SK-N-SH (cell line): ENCODE results near the gene B4GALNT3. TPM values are rescaled to one million over a fixed set of nuclear protein-coding genes. Genes with fewer than 3 reads are reported as not detected.

ENCODE experiments used
- CTCF ChIA-PET: fragments of 300-600, 350-600 bp; formaldehyde crosslinking; extraction: SDS; loops from one replicate; lab custom pipeline; 2021; lab: Yijun Ruan, JAX
- POLR2A ChIA-PET: fragments of 350-600 bp; sonication (Branson Sonifier 250); formaldehyde crosslinking; extraction: SDS; loops from one replicate; lab custom pipeline; 2020; ENCODE audit warnings: antibody characterized with exemption, inconsistent platforms; lab: Yijun Ruan, JAX
- DNase-seq: peaks from one replicate; pipeline ENCODE4 v3.0.0; 2012
- H2AFZ ChIP-seq: fragments of 200-600 bp; sonication (generic); 2 replicates; pipeline ENCODE4 v1.8.1; 2016; ENCODE audit warnings: antibody characterized with exemption, mild to moderate bottlenecking, low read depth
- H3F3A ChIP-seq: fragments of 200-600 bp; sonication (generic); replicated peaks from 2 replicates; pipeline ENCODE3; 2016; ENCODE audit warnings: antibody characterized with exemption, mild to moderate bottlenecking; ENCODE audit not compliant: insufficient read depth
- H3K27ac ChIP-seq, 2 experiments: fragments of 200-500 bp in 1 of 2; fragments of 200-600 bp in 1 of 2; sonication (Bioruptor generic) in 1 of 2; sonication (generic), shearing (Covaris generic) in 1 of 2; 2 replicates each; pipeline versions ENCODE4 v1.5.1 to v1.6.1; 2014 to 2016; ENCODE audit warnings: low read depth in 2 of 2, inconsistent platforms in 1 of 2, low read length in 1 of 2, mild to moderate bottlenecking in 1 of 2, mixed read lengths in 1 of 2
- H3K27me3 ChIP-seq: fragments of 200-600 bp; sonication (generic), shearing (Covaris generic); 2 replicates; pipeline ENCODE4 v1.6.1; 2016; ENCODE audit warnings: mixed run types; ENCODE audit not compliant: insufficient read depth
- H3K36me3 ChIP-seq, 2 experiments: fragments of 200-500 bp in 1 of 2; fragments of 200-600 bp in 1 of 2; sonication (Bioruptor generic) in 1 of 2; sonication (generic) in 1 of 2; replicated peaks in 1 of 2; 2 replicates each; pipeline versions ENCODE3 to v1.5.1; 2014 to 2016; ENCODE audit warnings: low read length in 1 of 2, mild to moderate bottlenecking in 1 of 2; ENCODE audit not compliant: insufficient read depth in 2 of 2, control insufficient read depth in 1 of 2
- H3K4me1 ChIP-seq, 2 experiments: fragments of 200-500 bp in 1 of 2; fragments of 200-600 bp in 1 of 2; sonication (Bioruptor generic) in 1 of 2; sonication (generic), shearing (Covaris generic) in 1 of 2; 2 replicates each; pipeline versions ENCODE4 v1.5.1 to v1.6.1; 2014 to 2016; ENCODE audit warnings: low read depth in 1 of 2, low read length in 1 of 2, mixed run types in 1 of 2; ENCODE audit not compliant: insufficient read depth in 2 of 2, control insufficient read depth in 1 of 2
- H3K4me2 ChIP-seq: fragments of 200-600 bp; sonication (generic), shearing (Covaris generic); 2 replicates; pipeline ENCODE4 v1.6.1; 2017; ENCODE audit warnings: mixed run types
- H3K4me3 ChIP-seq, 2 experiments: fragments of 200-500 bp in 1 of 2; fragments of 200-600 bp in 1 of 2; sonication (Bioruptor generic) in 1 of 2; sonication (generic), shearing (Covaris generic) in 1 of 2; 2 replicates each; pipeline versions ENCODE4 v1.5.1 to v1.8.1; 2014 to 2016; ENCODE audit warnings: low read depth in 2 of 2, inconsistent platforms in 1 of 2, low read length in 1 of 2, mild to moderate bottlenecking in 1 of 2, mixed read lengths in 1 of 2, moderate library complexity in 1 of 2
- H3K79me2 ChIP-seq: fragments of 200-600 bp; sonication (generic); 2 replicates; pipeline ENCODE4 v1.8.1; 2017; ENCODE audit warnings: mild to moderate bottlenecking; ENCODE audit not compliant: insufficient read depth
- H3K9ac ChIP-seq: fragments of 200-600 bp; sonication (generic); 2 replicates; pipeline ENCODE4 v1.6.1; 2017; ENCODE audit warnings: mixed run types
- H3K9me2 ChIP-seq: fragments of 200-600 bp; sonication (generic); 2 replicates; pipeline ENCODE4 v1.6.1; 2017; ENCODE audit warnings: mixed run types
- H3K9me3 ChIP-seq: fragments of 200-600 bp; sonication (generic); 2 replicates; pipeline ENCODE4 v1.6.1; 2017; ENCODE audit warnings: mixed run types, mild to moderate bottlenecking, moderate library complexity
- H4K20me1 ChIP-seq: fragments of 200-600 bp; sonication (generic); 2 replicates; pipeline ENCODE4 v1.6.1; 2017; ENCODE audit warnings: mild to moderate bottlenecking, mixed run types; ENCODE audit not compliant: insufficient read depth
- CTCF ChIP-seq: fragments of 200-600 bp; sonication (generic); IDR thresholded peaks from 2 replicates; pipeline ENCODE4 v1.6.1; 2017; ENCODE audit warnings: antibody characterized with exemption, mild to moderate bottlenecking, moderate library complexity
- IRF3 ChIP-seq: fragments of 150-350 bp; IDR thresholded peaks from 2 replicates; pipeline ENCODE4 v1.6.1; 2016; ENCODE audit warnings: mild to moderate bottlenecking, low read depth, low read length
- PBX3 ChIP-seq: IDR thresholded peaks from 2 replicates; pipeline ENCODE4; 2012
- REST ChIP-seq: IDR thresholded peaks from 2 replicates; pipeline ENCODE4 v1.6.1; 2012; ENCODE audit warnings: mild to moderate bottlenecking, low read depth, low read length, moderate library complexity
- SIN3A ChIP-seq: IDR thresholded peaks from 2 replicates; pipeline ENCODE4 v1.6.1; 2012; ENCODE audit warnings: low read depth, mild to moderate bottlenecking, low read length, moderate library complexity, borderline replicate concordance
- TCF12 ChIP-seq: IDR thresholded peaks from 2 replicates; pipeline ENCODE4 v1.4.0; 2012
- ZBTB33 ChIP-seq: IDR thresholded peaks from 2 replicates; pipeline ENCODE4 v1.4.0; 2012; ENCODE audit warnings: low read depth, borderline replicate concordance
- WGBS: methylation state at CpG from one replicate; pipeline ENCODE4 v1.1.6; 2017; ENCODE audit warnings: low lambda C conversion rate; 5-methylcytosine and 5-hydroxymethylcytosine counted together
- polyA plus RNA-seq, 3 experiments: library from polyadenylated mRNA; depleted of rRNA; stranded (reverse); fragments of >200 nt; gene quantifications; 2 replicates each; pipeline ENCODE4 v1.2.3, GENCODE V29; 2012

B4GALNT3 gene
- polyA plus RNA-seq, 1 of the 3 experiments (the other 2 are of a cell fraction) = 0.53 TPM

GRCh38 chr12:586318-587071 is 126.8 kb downstream of the B4GALNT3 start:
- no peak for DNase-seq
- Histone ChIP-seq H3F3A (no peaks in the 10 kb centered on the region), H4K20me1 (no peaks in the 10 kb centered on the region), H3K27ac (no peak overlapping the region), H3K9me2 (no peaks in the 10 kb centered on the region), H3K36me3 (no peaks in the 10 kb centered on the region), H3K4me3 (no peak overlapping the region), H3K9me3 (no peaks in the 10 kb centered on the region), H3K79me2 (no peaks in the 10 kb centered on the region), H3K9ac (no peak overlapping the region), H3K4me1 (peaks cover 0 to 17% of the 10 kb centered on the region in 2 experiments; a peak in 1 of 4 replicates), H3K27me3 (no peaks in the 10 kb centered on the region), H3K4me2 (no peak overlapping the region), H2AFZ (no peak overlapping the region)
- WGBS = 83% methylated on average over 12 of the region's 16 CpGs
- ChIA-PET CTCF (interaction anchor here (0.6 to 3.6 kb wide), 4 partner anchors 10 to 228 kb away, joined by 3 to 19 read pairs (median 8); no protein-coding TSS in a partner anchor), POLR2A (no interaction called here)
- TF ChIP-seq REST = no peak
- TF ChIP-seq ZBTB33 = no peak
- TF ChIP-seq PBX3 = no peak
- TF ChIP-seq CTCF = no peak
- TF ChIP-seq IRF3 = no peak
- TF ChIP-seq SIN3A = no peak
- TF ChIP-seq TCF12 = no peak
